Liver (tissue), 3 donors: ENCODE results near the gene CRIP1.

ENCODE experiments used
- ATF3 ChIP-seq: IDR thresholded peaks from 2 replicates; pipeline ENCODE4 v1.6.1; 2016; ENCODE audit warnings: antibody characterized with exemption
- EGR1 ChIP-seq, 2 donors: IDR thresholded peaks; 2 replicates each; pipeline ENCODE4 v1.6.1; 2016 to 2018; ENCODE audit warnings: antibody characterized with exemption in 2 of 2, low read depth in 2 of 2
- FOXA1 ChIP-seq: IDR thresholded peaks from 2 replicates; pipeline ENCODE4 v1.6.1; 2016; ENCODE audit warnings: antibody characterized with exemption
- GABPA ChIP-seq, 2 donors: IDR thresholded peaks in 1 of 2; conservative IDR thresholded peaks in 1 of 2; 2 replicates each; pipeline ENCODE4 v1.6.1; 2016; ENCODE audit warnings: antibody characterized with exemption in 2 of 2, mild to moderate bottlenecking in 1 of 2, moderate library complexity in 1 of 2
- JUND ChIP-seq, 2 donors: IDR thresholded peaks; 2 replicates each; pipeline ENCODE4 v1.6.1; 2016; ENCODE audit warnings: antibody characterized with exemption in 2 of 2
- MAX ChIP-seq: IDR thresholded peaks from 2 replicates; pipeline ENCODE4 v1.6.1; 2016; ENCODE audit warnings: antibody characterized with exemption
- RAD21 ChIP-seq, 2 donors: IDR thresholded peaks; 2 replicates each; pipeline ENCODE4 v1.6.1; 2016; ENCODE audit warnings: antibody characterized with exemption in 2 of 2, mild to moderate bottlenecking in 2 of 2
- SP1 ChIP-seq: IDR thresholded peaks from 2 replicates; pipeline ENCODE4 v1.6.1; 2018; ENCODE audit warnings: antibody characterized with exemption, mild to moderate bottlenecking
- TAF1 ChIP-seq: conservative IDR thresholded peaks from 2 replicates; pipeline ENCODE4 v1.6.1; 2016; ENCODE audit warnings: antibody characterized with exemption, mild to moderate bottlenecking
- YY1 ChIP-seq: IDR thresholded peaks from 2 replicates; pipeline ENCODE4 v1.6.1; 2016; ENCODE audit warnings: antibody characterized with exemption, mild to moderate bottlenecking
- TF ChIP-seq, protein P1 (sequence below): fragments of 150-350 bp; IDR thresholded peaks from 2 replicates; pipeline ENCODE4 v1.5.1; 2017; ENCODE audit warnings: improper control_type of control experiment, low read depth, low read length; ENCODE audit not compliant: missing input control
- TF ChIP-seq, protein P2 (sequence below): IDR thresholded peaks from 2 replicates; pipeline ENCODE4 v1.6.1; 2016; ENCODE audit warnings: antibody characterized with exemption, mild to moderate bottlenecking
- TF ChIP-seq, protein P3 (sequence below): IDR thresholded peaks from 2 replicates; pipeline ENCODE4 v1.6.1; 2016; ENCODE audit warnings: antibody characterized with exemption
- donor health status: healthy.
- donor health status: healthy.

DNA sequence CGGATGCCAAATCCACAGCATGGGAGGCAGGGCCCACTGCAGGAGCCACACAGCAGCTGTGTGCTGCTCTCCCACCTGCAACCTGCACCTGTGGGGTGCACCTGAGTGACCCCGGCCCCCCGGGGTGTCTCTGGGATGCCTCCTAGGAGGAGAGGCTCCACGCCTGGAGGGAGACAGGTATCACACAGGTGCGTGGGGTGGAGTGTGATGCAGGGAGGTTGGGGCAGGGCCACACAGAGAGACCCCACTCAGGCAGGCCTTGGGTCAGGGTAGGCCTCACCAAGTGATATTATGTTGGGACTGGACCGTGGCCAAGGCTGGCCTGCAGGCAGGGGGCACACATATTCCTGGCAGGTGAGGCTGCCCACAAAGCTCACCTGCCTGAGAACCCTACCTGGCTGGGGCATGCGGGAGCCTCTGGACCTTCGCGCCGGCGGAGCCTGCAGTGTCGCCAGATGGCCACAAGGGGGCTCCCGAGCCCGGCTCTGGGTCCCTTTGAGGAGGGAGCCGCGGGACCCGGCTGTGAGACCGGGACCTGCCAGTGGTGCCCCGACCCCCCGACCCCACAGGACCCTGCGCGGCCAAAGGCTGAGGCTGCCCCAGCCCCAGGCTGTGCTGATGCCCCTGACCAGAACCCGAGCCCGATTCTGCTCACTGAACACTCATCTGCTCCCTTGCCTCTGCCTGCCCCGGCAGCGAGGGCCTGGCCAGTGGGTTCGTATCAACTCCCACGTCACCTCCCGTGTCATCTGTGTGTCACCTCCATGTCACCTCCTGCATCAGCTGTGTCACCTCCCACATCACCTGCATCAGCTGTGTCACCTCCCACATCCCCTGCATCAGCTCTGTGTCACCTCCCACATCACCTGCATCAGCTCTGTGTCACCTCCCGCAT lies 51.1 kb downstream of the CRIP1 start:
- TF ChIP-seq, protein P1, sequence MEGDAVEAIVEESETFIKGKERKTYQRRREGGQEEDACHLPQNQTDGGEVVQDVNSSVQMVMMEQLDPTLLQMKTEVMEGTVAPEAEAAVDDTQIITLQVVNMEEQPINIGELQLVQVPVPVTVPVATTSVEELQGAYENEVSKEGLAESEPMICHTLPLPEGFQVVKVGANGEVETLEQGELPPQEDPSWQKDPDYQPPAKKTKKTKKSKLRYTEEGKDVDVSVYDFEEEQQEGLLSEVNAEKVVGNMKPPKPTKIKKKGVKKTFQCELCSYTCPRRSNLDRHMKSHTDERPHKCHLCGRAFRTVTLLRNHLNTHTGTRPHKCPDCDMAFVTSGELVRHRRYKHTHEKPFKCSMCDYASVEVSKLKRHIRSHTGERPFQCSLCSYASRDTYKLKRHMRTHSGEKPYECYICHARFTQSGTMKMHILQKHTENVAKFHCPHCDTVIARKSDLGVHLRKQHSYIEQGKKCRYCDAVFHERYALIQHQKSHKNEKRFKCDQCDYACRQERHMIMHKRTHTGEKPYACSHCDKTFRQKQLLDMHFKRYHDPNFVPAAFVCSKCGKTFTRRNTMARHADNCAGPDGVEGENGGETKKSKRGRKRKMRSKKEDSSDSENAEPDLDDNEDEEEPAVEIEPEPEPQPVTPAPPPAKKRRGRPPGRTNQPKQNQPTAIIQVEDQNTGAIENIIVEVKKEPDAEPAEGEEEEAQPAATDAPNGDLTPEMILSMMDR = peak; percentile 81
- TF ChIP-seq TAF1 = no peak
- TF ChIP-seq GABPA (IDR thresholded peaks at IDR 0.05 in 1 of 2, conservative IDR thresholded peaks at IDR 0.05 in 1 of 2) = no peak
- TF ChIP-seq MAX = no peak
- no peak for TF ChIP-seq YY1
- TF ChIP-seq, protein P2, sequence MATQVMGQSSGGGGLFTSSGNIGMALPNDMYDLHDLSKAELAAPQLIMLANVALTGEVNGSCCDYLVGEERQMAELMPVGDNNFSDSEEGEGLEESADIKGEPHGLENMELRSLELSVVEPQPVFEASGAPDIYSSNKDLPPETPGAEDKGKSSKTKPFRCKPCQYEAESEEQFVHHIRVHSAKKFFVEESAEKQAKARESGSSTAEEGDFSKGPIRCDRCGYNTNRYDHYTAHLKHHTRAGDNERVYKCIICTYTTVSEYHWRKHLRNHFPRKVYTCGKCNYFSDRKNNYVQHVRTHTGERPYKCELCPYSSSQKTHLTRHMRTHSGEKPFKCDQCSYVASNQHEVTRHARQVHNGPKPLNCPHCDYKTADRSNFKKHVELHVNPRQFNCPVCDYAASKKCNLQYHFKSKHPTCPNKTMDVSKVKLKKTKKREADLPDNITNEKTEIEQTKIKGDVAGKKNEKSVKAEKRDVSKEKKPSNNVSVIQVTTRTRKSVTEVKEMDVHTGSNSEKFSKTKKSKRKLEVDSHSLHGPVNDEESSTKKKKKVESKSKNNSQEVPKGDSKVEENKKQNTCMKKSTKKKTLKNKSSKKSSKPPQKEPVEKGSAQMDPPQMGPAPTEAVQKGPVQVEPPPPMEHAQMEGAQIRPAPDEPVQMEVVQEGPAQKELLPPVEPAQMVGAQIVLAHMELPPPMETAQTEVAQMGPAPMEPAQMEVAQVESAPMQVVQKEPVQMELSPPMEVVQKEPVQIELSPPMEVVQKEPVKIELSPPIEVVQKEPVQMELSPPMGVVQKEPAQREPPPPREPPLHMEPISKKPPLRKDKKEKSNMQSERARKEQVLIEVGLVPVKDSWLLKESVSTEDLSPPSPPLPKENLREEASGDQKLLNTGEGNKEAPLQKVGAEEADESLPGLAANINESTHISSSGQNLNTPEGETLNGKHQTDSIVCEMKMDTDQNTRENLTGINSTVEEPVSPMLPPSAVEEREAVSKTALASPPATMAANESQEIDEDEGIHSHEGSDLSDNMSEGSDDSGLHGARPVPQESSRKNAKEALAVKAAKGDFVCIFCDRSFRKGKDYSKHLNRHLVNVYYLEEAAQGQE = no peak
- peak in 1 of 2 donors; percentile 60 for TF ChIP-seq RAD21 (IDR thresholded peaks at IDR 0.05)
- no peak for TF ChIP-seq JUND (IDR thresholded peaks at IDR 0.05)
- no peak for TF ChIP-seq EGR1 (IDR thresholded peaks at IDR 0.05; ENCODE audit: low read depth in 2 of 2)
- TF ChIP-seq, protein P3, sequence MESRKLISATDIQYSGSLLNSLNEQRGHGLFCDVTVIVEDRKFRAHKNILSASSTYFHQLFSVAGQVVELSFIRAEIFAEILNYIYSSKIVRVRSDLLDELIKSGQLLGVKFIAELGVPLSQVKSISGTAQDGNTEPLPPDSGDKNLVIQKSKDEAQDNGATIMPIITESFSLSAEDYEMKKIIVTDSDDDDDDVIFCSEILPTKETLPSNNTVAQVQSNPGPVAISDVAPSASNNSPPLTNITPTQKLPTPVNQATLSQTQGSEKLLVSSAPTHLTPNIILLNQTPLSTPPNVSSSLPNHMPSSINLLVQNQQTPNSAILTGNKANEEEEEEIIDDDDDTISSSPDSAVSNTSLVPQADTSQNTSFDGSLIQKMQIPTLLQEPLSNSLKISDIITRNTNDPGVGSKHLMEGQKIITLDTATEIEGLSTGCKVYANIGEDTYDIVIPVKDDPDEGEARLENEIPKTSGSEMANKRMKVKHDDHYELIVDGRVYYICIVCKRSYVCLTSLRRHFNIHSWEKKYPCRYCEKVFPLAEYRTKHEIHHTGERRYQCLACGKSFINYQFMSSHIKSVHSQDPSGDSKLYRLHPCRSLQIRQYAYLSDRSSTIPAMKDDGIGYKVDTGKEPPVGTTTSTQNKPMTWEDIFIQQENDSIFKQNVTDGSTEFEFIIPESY = no peak
- no peak for TF ChIP-seq FOXA1
- no peak for TF ChIP-seq SP1
- no peak for TF ChIP-seq ATF3
